AG09309 (cell line): ENCODE measurements around the gene CELF4.

Source experiments
- DNase-seq: peaks from one replicate; pipeline ENCODE4 v3.0.0-alpha.2; 2010; ENCODE audit warnings: low read depth
- H3K4me3 ChIP-seq: 2 replicates; pipeline ENCODE4 v1.5.1; 2011; ENCODE audit warnings: mild to moderate bottlenecking, low read depth, low read length, moderate library complexity; ENCODE audit not compliant: control insufficient read depth
- TF ChIP-seq, protein P1 (sequence below): IDR thresholded peaks from 2 replicates; pipeline ENCODE4 v1.5.1; 2011; ENCODE audit warnings: mild to moderate bottlenecking, low read depth, low read length, inconsistent platforms; ENCODE audit not compliant: insufficient read depth, control insufficient read depth; ENCODE audit errors: missing control alignments

The CELF4 gene

DNA sequence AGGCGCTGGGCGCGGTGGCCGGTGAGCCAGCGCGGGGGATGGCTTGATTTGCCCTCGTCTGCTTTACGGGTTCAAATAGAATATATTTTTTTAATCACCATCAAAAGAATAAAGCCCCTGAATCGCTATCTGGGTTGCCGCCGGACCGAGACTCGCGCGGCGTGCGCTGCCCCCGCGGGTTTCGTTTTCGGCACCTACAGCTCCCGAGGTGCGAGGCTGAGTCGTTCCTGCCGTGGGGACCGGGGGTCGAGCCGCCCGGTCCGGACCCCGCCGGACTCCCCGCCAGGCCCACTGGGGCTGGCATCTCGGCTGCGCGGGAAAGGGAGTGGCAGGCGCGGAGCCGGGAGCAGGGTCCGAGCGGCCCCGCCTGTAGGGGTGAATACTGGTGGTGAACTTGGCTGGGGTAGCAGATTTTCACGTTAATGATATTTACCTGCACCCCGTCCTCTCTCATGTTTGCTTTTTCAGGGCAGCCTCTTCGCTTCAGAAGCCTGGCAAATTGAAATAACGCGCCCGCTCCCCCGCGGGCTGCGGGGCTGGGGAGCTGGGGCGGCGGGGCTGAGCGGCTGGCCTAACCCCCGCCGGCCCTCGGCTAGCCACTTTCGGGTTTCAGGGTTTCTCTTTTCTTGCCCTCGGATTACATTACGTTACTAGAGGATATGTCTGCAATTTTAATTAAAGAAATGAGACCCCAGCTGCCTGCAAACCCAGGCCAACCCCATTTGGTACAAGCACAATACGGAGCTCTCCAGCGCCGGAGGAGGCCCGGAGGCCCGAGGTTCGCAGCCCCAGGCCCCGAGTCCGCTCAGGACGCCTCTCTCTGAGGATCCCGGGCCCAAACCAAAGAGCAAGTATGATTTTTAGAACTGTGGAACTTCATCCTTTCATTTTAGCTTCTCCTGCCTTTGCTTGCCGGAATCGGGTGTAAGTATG, 1.7 kb upstream of the CELF4 start:
- no peak for DNase-seq
- peak overlapping the region; percentile 38 for H3K4me3 ChIP-seq
- TF ChIP-seq, protein P1, sequence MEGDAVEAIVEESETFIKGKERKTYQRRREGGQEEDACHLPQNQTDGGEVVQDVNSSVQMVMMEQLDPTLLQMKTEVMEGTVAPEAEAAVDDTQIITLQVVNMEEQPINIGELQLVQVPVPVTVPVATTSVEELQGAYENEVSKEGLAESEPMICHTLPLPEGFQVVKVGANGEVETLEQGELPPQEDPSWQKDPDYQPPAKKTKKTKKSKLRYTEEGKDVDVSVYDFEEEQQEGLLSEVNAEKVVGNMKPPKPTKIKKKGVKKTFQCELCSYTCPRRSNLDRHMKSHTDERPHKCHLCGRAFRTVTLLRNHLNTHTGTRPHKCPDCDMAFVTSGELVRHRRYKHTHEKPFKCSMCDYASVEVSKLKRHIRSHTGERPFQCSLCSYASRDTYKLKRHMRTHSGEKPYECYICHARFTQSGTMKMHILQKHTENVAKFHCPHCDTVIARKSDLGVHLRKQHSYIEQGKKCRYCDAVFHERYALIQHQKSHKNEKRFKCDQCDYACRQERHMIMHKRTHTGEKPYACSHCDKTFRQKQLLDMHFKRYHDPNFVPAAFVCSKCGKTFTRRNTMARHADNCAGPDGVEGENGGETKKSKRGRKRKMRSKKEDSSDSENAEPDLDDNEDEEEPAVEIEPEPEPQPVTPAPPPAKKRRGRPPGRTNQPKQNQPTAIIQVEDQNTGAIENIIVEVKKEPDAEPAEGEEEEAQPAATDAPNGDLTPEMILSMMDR, result no peak

DNA sequence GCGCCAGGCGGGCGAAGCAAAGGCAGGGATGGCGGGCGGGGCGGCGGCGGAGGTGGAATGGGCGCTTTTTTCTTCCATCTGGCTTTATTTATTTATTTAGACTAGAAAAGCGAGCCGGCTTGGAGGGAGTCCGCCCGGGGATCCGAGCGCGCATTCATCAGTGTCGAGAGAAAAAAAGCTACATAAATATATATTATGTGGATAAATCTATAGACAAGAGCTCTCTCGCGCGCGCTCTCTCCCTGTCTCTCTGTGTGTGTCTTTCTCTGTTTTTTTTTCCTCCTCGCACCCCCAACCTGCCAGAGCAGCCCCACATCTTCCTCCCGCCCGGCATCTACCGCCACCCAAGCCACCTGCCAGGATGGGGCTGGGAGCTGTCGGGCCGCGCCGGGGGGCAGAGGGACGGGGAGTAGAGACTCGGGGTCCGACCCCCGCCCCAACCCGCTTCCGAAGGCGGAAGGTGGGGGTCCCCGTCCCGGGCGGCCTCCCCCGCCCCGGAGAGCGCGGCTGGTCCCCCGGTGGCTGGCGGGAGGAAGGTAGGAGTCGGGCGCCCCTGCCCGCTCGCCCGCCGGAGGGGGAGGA, 972 bp upstream of the CELF4 start:
- TF ChIP-seq, protein P1, result no peak
- peak overlapping the region; percentile 38 for H3K4me3 ChIP-seq
- no peak for DNase-seq

DNA sequence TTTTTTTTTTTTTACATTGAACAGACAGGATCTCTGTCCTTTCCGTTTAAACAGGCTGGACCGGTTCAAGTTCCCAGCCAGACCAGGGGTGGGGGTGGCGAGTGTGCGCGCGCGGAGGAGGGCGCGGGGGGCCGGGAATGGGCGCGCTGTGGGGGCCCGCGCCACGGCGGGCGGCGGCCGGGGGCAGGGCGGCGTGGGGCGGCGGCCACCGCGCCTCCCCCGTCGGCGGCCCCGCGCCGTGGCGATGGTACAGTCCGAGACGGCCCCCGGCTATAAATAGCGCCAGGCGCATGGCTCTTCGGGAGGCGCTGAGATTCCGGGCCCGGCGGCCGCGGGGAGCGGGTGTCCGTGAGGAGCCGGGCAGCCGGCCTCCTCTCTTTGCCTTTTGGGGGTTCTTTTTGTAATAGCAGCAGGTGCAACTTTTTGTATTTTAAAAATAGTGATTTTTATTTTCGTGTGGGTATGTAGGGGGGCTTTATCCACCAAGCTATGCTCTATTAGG, 430 bp upstream of the CELF4 start:
- peak overlapping the region; percentile 55 for H3K4me3 ChIP-seq
- no peak for DNase-seq
- TF ChIP-seq, protein P1, result no peak

DNA sequence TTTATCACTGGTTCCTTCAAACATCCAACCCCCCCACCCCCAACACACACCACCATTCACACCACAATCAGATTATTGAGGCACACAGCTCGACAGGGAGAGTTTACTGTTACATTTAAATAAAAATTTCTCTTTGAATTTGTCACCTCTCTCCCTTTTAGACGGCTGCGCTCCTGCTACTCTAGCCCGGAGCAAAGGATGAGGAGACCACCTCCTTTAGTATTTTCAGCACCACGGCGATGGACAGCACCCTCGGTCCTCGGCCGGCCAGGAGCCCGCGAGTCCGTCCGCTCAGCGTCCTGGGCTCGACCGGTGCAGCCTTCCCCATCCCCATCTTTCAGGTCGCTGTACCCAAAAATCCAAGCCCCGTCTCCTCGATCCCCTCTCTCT, 892 bp downstream of the CELF4 start:
- H3K4me3 ChIP-seq, result no peak overlapping the region
- TF ChIP-seq, protein P1, result no peak
- DNase-seq, result no peak

DNA sequence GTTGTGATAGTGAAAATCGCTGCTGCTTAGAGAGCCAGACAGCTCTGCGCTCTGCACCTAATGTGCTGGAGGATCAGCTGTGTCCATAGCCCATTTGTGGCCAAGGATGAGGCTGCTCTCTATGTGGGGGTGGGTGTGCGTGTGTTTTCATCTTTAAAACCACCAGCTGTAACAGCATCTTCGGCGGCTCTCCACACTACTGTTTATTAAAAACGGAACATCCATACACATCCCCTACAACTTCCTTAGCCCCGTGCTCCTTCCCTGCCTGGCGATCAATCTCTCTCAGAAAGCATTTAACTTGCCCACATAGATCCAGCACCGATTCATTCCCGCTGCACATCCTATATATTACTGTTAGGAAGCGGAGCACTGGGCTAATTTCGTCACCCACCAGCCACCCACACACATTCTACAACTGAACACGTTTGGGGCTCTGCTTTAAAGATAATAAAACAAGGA, 1.6 kb downstream of the CELF4 start:
- H3K4me3 ChIP-seq, result no peak overlapping the region
- TF ChIP-seq, protein P1, result no peak
- DNase-seq, result no peak

DNA sequence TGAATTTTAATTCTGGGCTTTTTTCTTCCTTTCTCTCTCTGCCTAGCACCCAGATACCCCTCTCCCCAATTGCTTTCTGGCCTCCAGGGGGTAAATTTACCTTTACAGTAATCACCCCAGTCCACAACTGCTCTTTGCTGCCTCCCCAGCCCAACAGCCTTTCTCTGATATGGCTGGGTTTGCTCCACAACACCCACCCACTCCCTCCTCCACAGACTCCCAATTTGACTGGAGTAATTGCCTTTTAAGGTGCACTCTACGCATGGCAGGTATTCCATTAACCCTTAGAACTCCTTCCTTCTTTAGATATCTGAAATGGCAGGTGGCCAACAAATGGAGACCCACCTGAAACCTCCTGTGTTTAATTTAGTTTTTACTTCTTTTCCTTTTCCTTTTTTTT, 3.6 kb downstream of the CELF4 start:
- no peak overlapping the region for H3K4me3 ChIP-seq
- no peak for DNase-seq
- TF ChIP-seq, protein P1, result no peak
